B cell (primary cell): Measurements from ENCODE around the gene CARTPT.

Source experiments
- EZH2 ChIP-seq: IDR thresholded peaks from 2 replicates; pipeline ENCODE4 v1.6.1; 2012; ENCODE audit warnings: borderline replicate concordance, low read depth, mild to moderate bottlenecking, moderate library complexity, low read length; ENCODE audit not compliant: insufficient read depth, poor library complexity, severe bottlenecking
- TF ChIP-seq, protein P1 (sequence below): fragments of 200-600 bp; IDR thresholded peaks from one replicate; pipeline ENCODE4 v1.8.0; 2022; ENCODE audit warnings: antibody characterized with exemption, mild to moderate bottlenecking

DNA sequence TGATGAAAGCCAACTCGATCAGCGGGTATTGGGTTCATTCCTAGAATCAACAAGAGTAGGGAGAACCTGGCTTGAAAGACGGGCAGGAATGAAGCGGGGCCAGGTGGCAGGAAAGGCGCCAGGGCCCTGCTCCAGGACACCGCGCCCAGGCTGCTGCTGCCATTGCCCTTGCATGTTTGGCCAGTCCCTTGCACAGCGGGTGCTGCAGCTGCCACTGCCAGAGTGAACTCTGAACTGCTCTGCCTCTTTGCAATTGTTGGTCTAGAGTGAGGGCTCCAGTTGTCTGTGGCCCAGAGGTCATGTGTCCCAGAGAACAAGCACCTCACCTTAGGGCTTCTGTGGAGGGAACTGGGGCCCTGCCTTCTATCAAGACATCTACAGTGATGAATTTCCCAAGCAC lies 24.0 kb upstream of the CARTPT start:
- TF ChIP-seq, protein P1, sequence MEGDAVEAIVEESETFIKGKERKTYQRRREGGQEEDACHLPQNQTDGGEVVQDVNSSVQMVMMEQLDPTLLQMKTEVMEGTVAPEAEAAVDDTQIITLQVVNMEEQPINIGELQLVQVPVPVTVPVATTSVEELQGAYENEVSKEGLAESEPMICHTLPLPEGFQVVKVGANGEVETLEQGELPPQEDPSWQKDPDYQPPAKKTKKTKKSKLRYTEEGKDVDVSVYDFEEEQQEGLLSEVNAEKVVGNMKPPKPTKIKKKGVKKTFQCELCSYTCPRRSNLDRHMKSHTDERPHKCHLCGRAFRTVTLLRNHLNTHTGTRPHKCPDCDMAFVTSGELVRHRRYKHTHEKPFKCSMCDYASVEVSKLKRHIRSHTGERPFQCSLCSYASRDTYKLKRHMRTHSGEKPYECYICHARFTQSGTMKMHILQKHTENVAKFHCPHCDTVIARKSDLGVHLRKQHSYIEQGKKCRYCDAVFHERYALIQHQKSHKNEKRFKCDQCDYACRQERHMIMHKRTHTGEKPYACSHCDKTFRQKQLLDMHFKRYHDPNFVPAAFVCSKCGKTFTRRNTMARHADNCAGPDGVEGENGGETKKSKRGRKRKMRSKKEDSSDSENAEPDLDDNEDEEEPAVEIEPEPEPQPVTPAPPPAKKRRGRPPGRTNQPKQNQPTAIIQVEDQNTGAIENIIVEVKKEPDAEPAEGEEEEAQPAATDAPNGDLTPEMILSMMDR, result no peak
- TF ChIP-seq EZH2, result no peak
